T47D (cell line): Measurements from ENCODE around the gene RBPMS2.

Source experiments
- DNase-seq, 2 experiments: peaks; one replicate each; pipeline versions ENCODE4 v3.0.0 to v3.0.0-alpha.2; 2011 to 2012; ENCODE audit warnings: low read depth in 1 of 2, low spot score in 1 of 2
- JUND ChIP-seq: IDR thresholded peaks from 2 replicates; pipeline ENCODE4 v1.6.1; 2012; ENCODE audit warnings: low read depth
- in situ Hi-C: cut with HindIII; loops from 2 replicates; pipeline ENCODE4 v1.10.0; 2016; ENCODE audit warnings: low sequenced_read_pairs, low pct_unique_long_range_greater_than_20kb

RBPMS2 gene

DNA sequence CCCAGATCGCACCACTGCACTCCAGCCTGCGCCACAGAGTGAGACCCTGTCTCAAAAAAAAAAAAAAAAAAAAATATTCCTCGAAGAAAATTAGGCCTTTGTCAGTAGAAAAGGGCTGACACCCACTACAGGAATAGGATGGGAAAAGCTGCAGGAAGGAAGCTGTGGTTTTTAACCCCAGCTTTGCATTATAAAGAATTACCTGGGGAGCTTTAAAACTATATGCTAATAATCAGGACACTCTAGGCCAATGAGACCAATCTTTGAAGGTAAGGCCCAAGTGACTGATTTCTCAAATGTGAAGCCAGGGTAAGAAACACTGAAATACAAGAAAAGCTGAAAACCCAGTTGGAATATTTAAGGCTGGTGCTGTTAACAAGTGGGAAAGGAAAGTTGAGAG is 74.3 kb downstream of the RBPMS2 start:
- in situ Hi-C loops = no loop called here
- DNase-seq = no peak
- no peak for TF ChIP-seq JUND

DNA sequence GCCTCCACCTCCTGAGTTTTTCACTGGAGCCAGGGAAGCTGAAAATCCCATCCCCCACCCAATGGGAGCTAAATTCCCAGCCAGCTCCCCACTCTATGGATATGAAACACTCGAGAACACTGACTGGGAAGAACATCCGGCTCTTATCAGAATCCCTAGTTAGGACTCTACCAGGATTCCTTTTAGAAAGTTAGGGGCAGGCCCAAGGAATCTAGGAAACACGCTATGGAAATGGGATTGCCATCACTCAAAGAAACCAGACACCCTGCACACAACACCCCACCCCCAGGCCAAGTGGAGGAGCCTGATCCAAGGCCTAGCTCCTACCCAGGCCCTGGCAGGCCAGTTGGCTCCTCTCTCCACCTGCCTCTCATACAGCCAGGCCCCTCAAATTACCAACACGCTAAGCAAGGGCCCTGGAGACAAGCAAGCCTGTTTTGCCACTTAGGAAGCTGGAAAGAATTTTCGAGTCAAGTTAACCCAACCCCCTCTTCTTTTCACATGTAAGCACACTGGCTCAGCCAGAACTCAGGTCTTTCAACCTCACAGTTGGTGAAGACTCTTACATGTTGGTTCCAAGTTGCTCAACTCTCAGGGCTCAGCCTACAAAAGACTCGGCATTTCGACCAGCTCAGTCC is 75.5 kb downstream of the RBPMS2 start:
- peak in 1 of 2 experiments; percentile 92 for DNase-seq
- in situ Hi-C loops = no loop called here
- no peak for TF ChIP-seq JUND

DNA sequence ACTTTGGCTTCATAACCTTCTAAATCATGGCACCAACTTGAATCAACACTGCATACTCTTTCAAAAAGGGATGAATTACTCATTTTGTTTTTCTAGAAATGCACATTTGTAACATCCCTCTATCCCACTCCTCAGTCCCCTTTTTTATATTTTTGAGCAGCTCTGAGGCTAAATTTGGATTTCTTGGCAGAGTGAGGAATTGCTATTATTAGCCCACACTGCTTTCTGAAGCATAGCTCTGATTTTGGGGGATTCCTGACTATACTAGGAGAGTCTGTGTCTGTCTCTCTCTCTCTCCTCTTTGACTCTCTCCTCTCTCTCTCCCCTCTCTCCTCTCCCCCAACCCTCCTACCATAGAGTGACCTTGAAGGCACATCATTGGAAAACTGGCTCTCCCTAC is 76.6 kb downstream of the RBPMS2 start:
- in situ Hi-C loops = no loop called here
- no peak for DNase-seq
- no peak for TF ChIP-seq JUND

DNA sequence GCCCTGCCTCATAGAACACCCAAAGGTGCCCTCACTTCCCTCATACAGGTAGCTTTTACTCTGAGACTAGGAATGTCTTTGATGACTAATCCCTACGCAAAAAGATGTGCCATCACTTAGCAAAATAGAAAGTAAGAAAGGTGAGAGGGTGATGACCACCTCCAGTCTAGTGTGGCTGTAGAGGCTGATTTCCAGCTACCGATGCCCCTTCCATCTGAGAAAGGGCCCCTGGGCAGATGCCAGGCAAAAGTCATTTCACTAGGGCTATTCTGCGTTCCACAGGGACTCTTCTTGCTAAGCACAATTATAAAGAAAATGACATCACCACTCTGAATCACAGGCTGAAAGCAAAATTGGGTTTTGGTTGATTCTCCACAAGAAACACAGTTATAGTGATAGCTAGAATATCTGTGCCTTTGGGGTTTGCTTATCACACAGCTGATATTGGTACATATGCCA is 77.4 kb downstream of the RBPMS2 start:
- in situ Hi-C loops = no loop called here
- TF ChIP-seq JUND = no peak
- no peak for DNase-seq

DNA sequence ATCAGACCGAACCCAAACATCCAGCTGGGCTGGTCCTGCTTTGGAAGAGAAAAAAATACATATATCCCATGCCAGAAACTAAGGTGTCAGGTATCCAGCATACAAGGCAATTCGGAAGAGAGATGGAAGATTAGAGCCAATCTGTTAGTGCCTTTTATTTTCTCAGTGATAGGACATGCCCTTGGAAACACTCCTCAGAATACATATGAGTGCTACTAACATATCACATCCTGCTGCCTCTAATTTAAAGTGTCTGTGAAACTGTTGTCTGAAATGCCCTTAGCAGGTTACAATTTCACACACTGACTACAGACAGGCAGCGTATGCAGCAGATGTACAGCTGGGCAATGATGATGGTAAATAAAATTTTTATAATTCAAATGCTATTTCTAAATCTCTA is 78.9 kb downstream of the RBPMS2 start:
- in situ Hi-C loops = no loop called here
- TF ChIP-seq JUND = no peak

GRCh38 chr15:64695561-64695992 is 79.8 kb downstream of the RBPMS2 start:
- TF ChIP-seq JUND = no peak
- no peak for DNase-seq
- in situ Hi-C loops = no loop called here

More for the DNA sequence above, 78.9 kb downstream of the RBPMS2 start:
- no peak for DNase-seq

- in situ Hi-C loops = no loop called here
- no peak for TF ChIP-seq JUND
These were observed 80.6 kb downstream of the RBPMS2 start for GRCh38 chr15:64694816-64695215.

DNA sequence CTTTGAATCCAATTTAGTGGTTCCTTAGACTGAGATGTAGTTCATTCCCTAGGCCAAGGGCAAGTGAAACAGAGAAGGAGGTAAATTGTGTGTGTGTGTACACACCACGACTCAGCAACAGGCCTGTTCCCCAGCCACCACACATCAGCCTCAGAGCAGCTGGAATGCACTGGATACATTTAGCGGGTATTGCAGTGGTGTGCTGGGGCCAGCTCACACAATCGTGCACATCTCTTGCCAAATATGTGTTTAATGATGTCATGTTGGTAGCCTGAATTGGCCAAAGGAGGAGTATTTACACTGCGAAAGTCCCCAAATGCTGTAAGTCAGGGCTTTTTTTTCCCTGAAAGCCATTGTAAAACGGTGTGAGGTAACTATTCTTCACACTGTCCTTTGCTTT is 82.3 kb downstream of the RBPMS2 start:
- no peak for TF ChIP-seq JUND
- peak in 1 of 2 experiments; percentile 36 for DNase-seq
- in situ Hi-C loops = no loop called here

More at GRCh38 chr15:64694816-64695215, 80.6 kb downstream of the RBPMS2 start:
- DNase-seq = no peak

- in situ Hi-C loops = no loop called here
- DNase-seq = no peak
- TF ChIP-seq JUND = no peak
These were observed 83.4 kb downstream of the RBPMS2 start for GRCh38 chr15:64691896-64692565.

- peak in 1 of 2 experiments; percentile 15 for DNase-seq
- in situ Hi-C loops = no loop called here
- TF ChIP-seq JUND = no peak
These were observed 84.7 kb downstream of the RBPMS2 start for GRCh38 chr15:64690578-64691296.

DNA sequence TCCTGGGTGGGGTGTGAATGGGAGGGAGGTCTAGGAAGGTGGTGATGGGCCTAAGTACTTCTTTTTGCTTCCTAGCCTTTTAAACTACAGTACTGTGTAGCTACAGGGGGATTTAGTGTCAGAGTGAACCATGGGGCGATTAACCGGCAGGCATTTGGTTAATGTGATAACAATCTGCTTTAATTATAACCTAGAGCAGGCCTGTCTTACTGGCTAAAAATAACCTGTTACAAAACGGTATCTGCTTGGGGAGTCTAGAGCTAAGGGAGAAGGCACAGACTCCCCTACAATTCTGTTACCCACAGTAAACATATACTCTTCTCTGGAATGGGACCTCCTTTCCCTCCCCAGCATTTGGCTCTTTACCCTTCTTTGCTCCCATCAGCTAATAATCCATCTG is 85.4 kb downstream of the RBPMS2 start:
- in situ Hi-C loops = no loop called here
- no peak for TF ChIP-seq JUND

More for the DNA sequence above, 85.4 kb downstream of the RBPMS2 start:
- no peak for DNase-seq
